GM12875 (cell line): ENCODE results near the gene LAPTM5.
A peak's percentile ranks its signal among the peaks of the same experiment; 100 is the strongest.

Experiments used
- H3K4me3 ChIP-seq: one replicate; pipeline ENCODE4 v1.5.1; 2011; ENCODE audit warnings: low read depth, low read length, control low read depth
- CTCF ChIP-seq: IDR thresholded peaks from 2 replicates; pipeline ENCODE4 v1.5.1; 2011; ENCODE audit warnings: low read depth, mild to moderate bottlenecking, control low read depth, inconsistent platforms, low read length, moderate library complexity, borderline replicate concordance; ENCODE audit not compliant: insufficient read depth

Gene LAPTM5

GRCh38 chr1:30763651-30764248 lies 6.2 kb upstream of the LAPTM5 start:
- no peak for TF ChIP-seq CTCF

GRCh38 chr1:30762930-30763650 lies 5.5 kb upstream of the LAPTM5 start:
- TF ChIP-seq CTCF = no peak
- no peak overlapping the region for H3K4me3 ChIP-seq

More at GRCh38 chr1:30763651-30764248, 6.2 kb upstream of the LAPTM5 start:
- H3K4me3 ChIP-seq = no peak overlapping the region

GRCh38 chr1:30762152-30762929 lies 4.8 kb upstream of the LAPTM5 start:
- peak overlapping the region; percentile 32 for H3K4me3 ChIP-seq
- no peak for TF ChIP-seq CTCF

- peak overlapping the region; percentile 32 for H3K4me3 ChIP-seq
- TF ChIP-seq CTCF = no peak
Observed at GRCh38 chr1:30761381-30762151, 4.0 kb upstream of the LAPTM5 start.

GRCh38 chr1:30760596-30761324 lies 3.2 kb upstream of the LAPTM5 start:
- H3K4me3 ChIP-seq = peak overlapping the region; percentile 46
- TF ChIP-seq CTCF = no peak

GRCh38 chr1:30759718-30760281 lies 2.2 kb upstream of the LAPTM5 start:
- no peak for TF ChIP-seq CTCF
- peak overlapping the region; percentile 46 for H3K4me3 ChIP-seq
